ENCODE data around the gene TLR2. TPM values are rescaled to one million over a fixed set of nuclear protein-coding genes. Genes with fewer than 3 reads are reported as not detected.

The TLR2 gene
- total and polyA plus RNA-seq, 10 of the 15 experiments (the other 5 are each of a cell fraction or from before 2014, with no cell fraction given), result under 0.01 to 0.19 (median 0.06) TPM; not detected in 4

DNA sequence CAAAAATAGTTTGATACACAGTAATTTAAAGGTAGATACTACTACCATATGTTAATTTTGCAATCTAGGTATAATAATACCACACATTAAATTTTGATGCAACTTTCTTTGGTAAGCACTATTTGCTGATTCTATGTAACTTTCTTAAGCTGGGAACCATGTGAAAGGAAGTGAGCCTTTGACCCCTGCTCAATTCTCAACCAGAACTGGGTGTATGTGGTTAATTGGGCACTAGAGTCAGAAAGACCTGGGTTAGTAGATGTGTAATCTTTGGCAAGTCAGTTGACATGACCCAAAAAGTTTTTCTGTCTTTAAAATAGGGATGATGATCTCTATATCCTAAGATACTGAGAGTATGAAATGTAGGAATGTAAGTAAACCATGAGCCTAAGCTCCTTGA is 22.4 kb downstream of the TLR2 start (continued):
- TF ChIP-seq MLLT1 (IDR thresholded peaks at IDR 0.05), result no peak
- TF ChIP-seq HDAC6 (IDR thresholded peaks at IDR 0.05; ENCODE audit: unreplicated experiment), result no peak
- TF ChIP-seq, protein P1, sequence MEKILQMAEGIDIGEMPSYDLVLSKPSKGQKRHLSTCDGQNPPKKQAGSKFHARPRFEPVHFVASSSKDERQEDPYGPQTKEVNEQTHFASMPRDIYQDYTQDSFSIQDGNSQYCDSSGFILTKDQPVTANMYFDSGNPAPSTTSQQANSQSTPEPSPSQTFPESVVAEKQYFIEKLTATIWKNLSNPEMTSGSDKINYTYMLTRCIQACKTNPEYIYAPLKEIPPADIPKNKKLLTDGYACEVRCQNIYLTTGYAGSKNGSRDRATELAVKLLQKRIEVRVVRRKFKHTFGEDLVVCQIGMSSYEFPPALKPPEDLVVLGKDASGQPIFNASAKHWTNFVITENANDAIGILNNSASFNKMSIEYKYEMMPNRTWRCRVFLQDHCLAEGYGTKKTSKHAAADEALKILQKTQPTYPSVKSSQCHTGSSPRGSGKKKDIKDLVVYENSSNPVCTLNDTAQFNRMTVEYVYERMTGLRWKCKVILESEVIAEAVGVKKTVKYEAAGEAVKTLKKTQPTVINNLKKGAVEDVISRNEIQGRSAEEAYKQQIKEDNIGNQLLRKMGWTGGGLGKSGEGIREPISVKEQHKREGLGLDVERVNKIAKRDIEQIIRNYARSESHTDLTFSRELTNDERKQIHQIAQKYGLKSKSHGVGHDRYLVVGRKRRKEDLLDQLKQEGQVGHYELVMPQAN (conservative IDR thresholded peaks at IDR 0.05), result no peak
- TF ChIP-seq SUZ12 (IDR thresholded peaks at IDR 0.05; ENCODE audit: unreplicated experiment), result no peak

GRCh38 chr4:153710681-153711080 is 26.6 kb downstream of the TLR2 start:
- Histone ChIP-seq H3K79me2 (ENCODE audit: control insufficient read depth, insufficient read depth, low read length) (no peaks in the 10 kb centered on the region), H3K27ac (ENCODE audit: control insufficient read depth, insufficient read depth) (no peak overlapping the region), H4K20me1 (ENCODE audit: control insufficient read depth, insufficient read depth) (no peaks in the 10 kb centered on the region), H3K4me1 (ENCODE audit: control insufficient read depth, insufficient read depth, low read length) (no peaks in the 10 kb centered on the region; the same call in 1 of the 2 replicates), H3K36me3 (ENCODE audit: control insufficient read depth in 2 of 2, insufficient read depth in 2 of 2, low read length in 1 of 2) (no peaks in the 10 kb centered on the region), H3K27me3 (replicated peaks in 1 of 2; ENCODE audit: control insufficient read depth in 2 of 2, insufficient read depth in 2 of 2, low read length in 1 of 2) (peaks cover 0 to 3% of the 10 kb centered on the region in 2 experiments; a peak in 2 of 4 replicates), H3K4me3 (no peak overlapping the region), H3K9me3 (replicated peaks; ENCODE audit: control insufficient read depth, insufficient read depth, low read length) (no peaks in the 10 kb centered on the region), H2AFZ (ENCODE audit: control insufficient read depth, low read depth, low read length) (no peak overlapping the region), H3K4me2 (ENCODE audit: control insufficient read depth, insufficient read depth) (no peak overlapping the region), H3K9ac (ENCODE audit: control insufficient read depth, insufficient read depth, low read length) (no peak overlapping the region)
- CTCF ChIA-PET, result interaction anchor here (1.5 kb wide), 1 partner anchor 24 kb away, joined by 4 read pairs; no protein-coding TSS in a partner anchor
- BruUV-seq (replicated peaks), result no TSS peak
- intact Hi-C loops (cut with micrococcal nuclease; ENCODE audit: unreplicated experiment), result no loop called here
- RAD21 ChIA-PET (ENCODE audit: unreplicated experiment), result no interaction called here
- no peak for FAIRE-seq
- no peak for DNase-seq (ENCODE audit: low read depth, low spot score)
- POLR2A ChIA-PET, result no interaction called here
- ATAC-seq, result no peak
- SMC1A ChIA-PET (ENCODE audit: uncharacterized antibody, unreplicated experiment), result no interaction called here
- 89% methylated on average over 1 of the region's 1 CpG for WGBS (ENCODE audit: insufficient coverage, insufficient replicate concordance, low lambda C conversion rate, missing lambda C conversion rate)
- in situ Hi-C loops (cut with MboI), result no loop called here
- TF ChIP-seq, protein P2, sequence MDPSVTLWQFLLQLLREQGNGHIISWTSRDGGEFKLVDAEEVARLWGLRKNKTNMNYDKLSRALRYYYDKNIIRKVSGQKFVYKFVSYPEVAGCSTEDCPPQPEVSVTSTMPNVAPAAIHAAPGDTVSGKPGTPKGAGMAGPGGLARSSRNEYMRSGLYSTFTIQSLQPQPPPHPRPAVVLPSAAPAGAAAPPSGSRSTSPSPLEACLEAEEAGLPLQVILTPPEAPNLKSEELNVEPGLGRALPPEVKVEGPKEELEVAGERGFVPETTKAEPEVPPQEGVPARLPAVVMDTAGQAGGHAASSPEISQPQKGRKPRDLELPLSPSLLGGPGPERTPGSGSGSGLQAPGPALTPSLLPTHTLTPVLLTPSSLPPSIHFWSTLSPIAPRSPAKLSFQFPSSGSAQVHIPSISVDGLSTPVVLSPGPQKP (IDR thresholded peaks at IDR 0.05; ENCODE audit: low read depth, low read length), result no peak
- TF ChIP-seq KLF5 (IDR thresholded peaks at IDR 0.05; ENCODE audit: partially characterized antibody), result no peak
- TF ChIP-seq FOS (IDR thresholded peaks at IDR 0.05; ENCODE audit: borderline replicate concordance, extremely low read depth, insufficient read length), result no peak
- no peak for TF ChIP-seq CEBPB (IDR thresholded peaks at IDR 0.05; ENCODE audit: borderline replicate concordance in 1 of 2, low read depth in 2 of 2, low read length in 2 of 2)
- no peak for TF ChIP-seq EP300 (IDR thresholded peaks at IDR 0.05; ENCODE audit: borderline replicate concordance in 1 of 2, control insufficient read depth in 1 of 2, low read depth in 2 of 2, low read length in 2 of 2)
- TF ChIP-seq SIN3A (IDR thresholded peaks at IDR 0.05; ENCODE audit: low read depth, low read length), result no peak

Data from GM12878 (cell line).